ENCODE measurements around the gene VWA5B1. TPM values are rescaled to one million over a fixed set of nuclear protein-coding genes. Genes with fewer than 3 reads are reported as not detected.

The VWA5B1 gene
- total and polyA plus RNA-seq, 2 of the 4 experiments (the other 2 are of a cell fraction): not detected

GRCh38 chr1:20285510-20285909 is 5.2 kb upstream of the VWA5B1 start:
- WGBS, 2 experiments (ENCODE audit: extremely low coverage in 2 of 2, insufficient read length in 1 of 2): no CpG with 5 or more reads among the region's 3 CpGs
- H2BK15ac ChIP-seq (ENCODE audit: low read depth, low read length): no peak overlapping the region
- no peak overlapping the region for H2AFZ ChIP-seq (replicated peaks; ENCODE audit: low read length, poor library complexity)
- no peak overlapping the region for H3K23ac ChIP-seq (ENCODE audit: low read depth, low read length)
- H2BK5ac ChIP-seq (ENCODE audit: low read depth, low read length, poor library complexity, severe bottlenecking): no peak overlapping the region
- H2AK9ac ChIP-seq (replicated peaks; ENCODE audit: low read depth, low read length, poor library complexity): no peak overlapping the region
- 0 out of 2 replicates have a peak, but pooled peaks cover 2% of the 10 kb centered on the region for H3K9me3 ChIP-seq (ENCODE audit: control insufficient read depth, insufficient read depth, low read length)
- no peak overlapping the region for H3K4me2 ChIP-seq (ENCODE audit: low read depth, low read length)
- no peak overlapping the region for H3K27ac ChIP-seq (ENCODE audit: insufficient read depth, low read length)
- H3K36me3 ChIP-seq (ENCODE audit: control insufficient read depth, insufficient read depth, low read length): no peaks in the 10 kb centered on the region
- H3K56ac ChIP-seq (ENCODE audit: extremely low read depth, insufficient read depth, low read length): no peak overlapping the region
- no peak overlapping the region for H2BK20ac ChIP-seq (ENCODE audit: low read depth, low read length)
- no peak overlapping the region for H3K18ac ChIP-seq (ENCODE audit: low read depth, low read length)
- DNase-seq: no peak
- TF ChIP-seq BHLHE40 (IDR thresholded peaks at IDR 0.05; ENCODE audit: low read depth, low read length) (no peak), POLR2A (IDR thresholded peaks at IDR 0.05; ENCODE audit: low read depth, low read length) (no peak), RFX5 (IDR thresholded peaks at IDR 0.05; ENCODE audit: low read depth, low read length) (no peak), SMC3 (IDR thresholded peaks at IDR 0.05; ENCODE audit: low read depth, low read length) (no peak), MAFK (IDR thresholded peaks at IDR 0.05; ENCODE audit: low read depth, low read length) (no peak), CHD1 (IDR thresholded peaks at IDR 0.05; ENCODE audit: low read depth, low read length) (no peak), CTCF (conservative IDR thresholded peaks at IDR 0.05; ENCODE audit: low read depth, low read length) (no peak), ELK1 (IDR thresholded peaks at IDR 0.05; ENCODE audit: borderline replicate concordance, low read depth, low read length) (no peak), MAZ (IDR thresholded peaks at IDR 0.05; ENCODE audit: borderline replicate concordance, low read depth, low read length) (no peak), MXI1 (IDR thresholded peaks at IDR 0.05; ENCODE audit: borderline replicate concordance, low read depth, low read length) (no peak), USF2 (IDR thresholded peaks at IDR 0.05; ENCODE audit: low read depth, low read length) (no peak), CEBPB (IDR thresholded peaks at IDR 0.05; ENCODE audit: low read depth, low read length) (no peak), RCOR1 (IDR thresholded peaks at IDR 0.05; ENCODE audit: insufficient replicate concordance, low read length) (no peak), NFE2L2 (IDR thresholded peaks at IDR 0.05; ENCODE audit: low read depth, low read length) (no peak), FOS (IDR thresholded peaks at IDR 0.05; ENCODE audit: low read depth, low read length) (no peak), RAD21 (IDR thresholded peaks at IDR 0.05; ENCODE audit: low read length) (no peak)
- no peak overlapping the region for H3K9ac ChIP-seq (ENCODE audit: low read depth, low read length)
- no peaks in the 10 kb centered on the region for H4K20me1 ChIP-seq (ENCODE audit: insufficient read depth, low read length)
- no peaks in the 10 kb centered on the region for H3K4me1 ChIP-seq (ENCODE audit: control insufficient read depth, insufficient read depth, low read length)
- H3K79me1 ChIP-seq (ENCODE audit: low read depth in 1 of 2, low read length in 2 of 2): no peaks in the 10 kb centered on the region
- no peak overlapping the region for H4K8ac ChIP-seq (ENCODE audit: low read depth in 2 of 2, low read length in 2 of 2)
- H2AK5ac ChIP-seq (ENCODE audit: low read depth, low read length): no peak overlapping the region
- no peak overlapping the region for H4K5ac ChIP-seq (ENCODE audit: low read depth, low read length)
- H3K4ac ChIP-seq (ENCODE audit: low read depth, low read length): no peak overlapping the region
- ATAC-seq (ENCODE audit: low read depth): no peak
- no peak overlapping the region for H3K4me3 ChIP-seq (ENCODE audit: insufficient read depth, low read depth, low read length)
- no peaks in the 10 kb centered on the region for H3K9me1 ChIP-seq (ENCODE audit: insufficient read depth, low read length)
- H2BK120ac ChIP-seq (ENCODE audit: low read depth, low read length): no peak overlapping the region
- peaks cover 20% of the 10 kb centered on the region for H3K27me3 ChIP-seq (ENCODE audit: control insufficient read depth, insufficient read depth, low read length)
- no TSS peak for BruUV-seq (replicated peaks)
- ChIA-PET CTCF (no interaction called here), POLR2A (ENCODE audit: unreplicated experiment) (no interaction called here)
- intact Hi-C loops (cut with micrococcal nuclease) (no loop called here), dilution Hi-C loops (cut with HindIII; ENCODE audit: low sequenced_read_pairs, unreplicated experiment) (no loop called here), in situ Hi-C loops (cut with MboI; ENCODE audit: low sequenced_read_pairs) (no loop called here)
- no peak overlapping the region for H3K14ac ChIP-seq (replicated peaks; ENCODE audit: low read depth, low read length)
- H4K91ac ChIP-seq (ENCODE audit: insufficient read depth, low read depth, low read length): no peak overlapping the region

All from IMR-90 (cell line).